PC-9 (cell line): ENCODE data around the gene TMEM97.

ENCODE experiments used
- EZH2 ChIP-seq: fragments of 200-600 bp; sonication (generic); IDR thresholded peaks from 2 replicates; pipeline ENCODE4 v1.8.0; 2017; ENCODE audit warnings: antibody characterized with exemption, low read depth
- TF ChIP-seq, protein P1 (sequence below): fragments of 200-600 bp; sonication (generic); conservative IDR thresholded peaks from 2 replicates; pipeline ENCODE4 v1.6.1; 2017; ENCODE audit warnings: mixed run types, antibody characterized with exemption, mild to moderate bottlenecking, moderate library complexity

DNA sequence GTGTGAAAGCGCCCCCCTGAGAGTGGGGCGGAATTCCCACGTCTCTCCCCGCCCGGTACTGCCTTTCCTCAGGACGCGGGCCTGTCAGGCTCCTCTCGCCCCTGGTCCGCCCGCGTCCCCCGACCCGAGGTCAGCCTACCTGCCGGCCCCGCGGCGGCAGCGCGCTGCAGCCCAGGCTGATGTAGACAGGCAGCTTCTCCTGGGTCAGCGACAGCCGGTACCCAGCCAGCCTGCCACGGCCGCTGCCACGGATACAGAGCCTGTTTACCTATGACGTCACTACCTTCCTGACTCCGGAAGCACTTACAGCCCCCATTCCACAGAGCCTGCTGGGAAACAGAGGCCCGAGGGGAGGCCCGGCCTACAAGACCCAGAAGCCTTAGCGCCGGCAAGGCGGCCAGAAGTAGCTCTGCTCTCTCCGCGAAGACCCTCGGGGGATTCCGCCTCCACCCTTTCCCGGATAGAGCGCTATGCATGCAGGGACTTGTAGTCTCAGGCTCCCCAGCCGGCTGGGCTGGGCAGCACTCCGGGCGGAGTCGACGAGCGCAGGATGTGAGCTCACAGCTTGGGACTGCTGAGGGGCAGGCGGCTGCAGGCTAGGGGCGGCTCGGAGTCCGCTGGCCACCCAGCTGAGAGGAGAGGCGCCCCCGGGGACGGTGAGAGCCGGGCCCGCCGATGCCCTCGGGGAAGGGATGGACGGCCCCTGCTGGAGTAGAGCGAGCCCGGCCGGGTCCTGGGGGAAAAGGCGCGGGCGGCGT is 16.4 kb downstream of the TMEM97 start, which contains the start of the genes IFT20 and TNFAIP1:
- TF ChIP-seq, protein P1, sequence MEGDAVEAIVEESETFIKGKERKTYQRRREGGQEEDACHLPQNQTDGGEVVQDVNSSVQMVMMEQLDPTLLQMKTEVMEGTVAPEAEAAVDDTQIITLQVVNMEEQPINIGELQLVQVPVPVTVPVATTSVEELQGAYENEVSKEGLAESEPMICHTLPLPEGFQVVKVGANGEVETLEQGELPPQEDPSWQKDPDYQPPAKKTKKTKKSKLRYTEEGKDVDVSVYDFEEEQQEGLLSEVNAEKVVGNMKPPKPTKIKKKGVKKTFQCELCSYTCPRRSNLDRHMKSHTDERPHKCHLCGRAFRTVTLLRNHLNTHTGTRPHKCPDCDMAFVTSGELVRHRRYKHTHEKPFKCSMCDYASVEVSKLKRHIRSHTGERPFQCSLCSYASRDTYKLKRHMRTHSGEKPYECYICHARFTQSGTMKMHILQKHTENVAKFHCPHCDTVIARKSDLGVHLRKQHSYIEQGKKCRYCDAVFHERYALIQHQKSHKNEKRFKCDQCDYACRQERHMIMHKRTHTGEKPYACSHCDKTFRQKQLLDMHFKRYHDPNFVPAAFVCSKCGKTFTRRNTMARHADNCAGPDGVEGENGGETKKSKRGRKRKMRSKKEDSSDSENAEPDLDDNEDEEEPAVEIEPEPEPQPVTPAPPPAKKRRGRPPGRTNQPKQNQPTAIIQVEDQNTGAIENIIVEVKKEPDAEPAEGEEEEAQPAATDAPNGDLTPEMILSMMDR: no peak
- no peak for TF ChIP-seq EZH2
